ENCODE data around the gene SLC66A2. TPM values are rescaled to one million over a fixed set of nuclear protein-coding genes. Genes with fewer than 3 reads are reported as not detected.
"Not testable (repeated sequence)": the region's sequence is repeated elsewhere in the genome, so short reads cannot be mapped to it uniquely, and the experiment has no call there.

Gene SLC66A2
- total RNA-seq, 2 donors from 2014 or later: 31.5 to 31.9 TPM

DNA sequence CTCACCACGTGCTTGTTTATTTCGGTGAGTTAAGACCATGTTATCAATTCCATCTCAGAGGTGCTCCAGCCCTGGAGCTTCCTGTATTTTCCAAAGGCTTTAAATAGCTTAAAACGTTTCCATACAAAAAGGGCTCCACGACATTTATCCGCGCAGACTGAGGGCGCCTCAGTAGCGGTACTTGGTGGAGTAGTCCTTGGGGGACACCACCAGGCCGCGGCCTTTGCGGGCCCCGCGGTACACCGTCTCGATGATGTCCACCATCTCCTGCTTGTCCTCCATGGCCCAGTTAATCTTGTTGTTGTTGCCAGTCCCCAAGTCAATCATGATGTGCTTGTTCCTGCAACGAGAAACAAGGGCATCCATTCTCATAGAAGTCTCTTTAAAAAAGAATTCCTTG, 22.1 kb upstream of the SLC66A2 start:
- intact Hi-C loops (cut with DNase I): no loop called here
- DNase-seq: no peak
- no peak for ATAC-seq

DNA sequence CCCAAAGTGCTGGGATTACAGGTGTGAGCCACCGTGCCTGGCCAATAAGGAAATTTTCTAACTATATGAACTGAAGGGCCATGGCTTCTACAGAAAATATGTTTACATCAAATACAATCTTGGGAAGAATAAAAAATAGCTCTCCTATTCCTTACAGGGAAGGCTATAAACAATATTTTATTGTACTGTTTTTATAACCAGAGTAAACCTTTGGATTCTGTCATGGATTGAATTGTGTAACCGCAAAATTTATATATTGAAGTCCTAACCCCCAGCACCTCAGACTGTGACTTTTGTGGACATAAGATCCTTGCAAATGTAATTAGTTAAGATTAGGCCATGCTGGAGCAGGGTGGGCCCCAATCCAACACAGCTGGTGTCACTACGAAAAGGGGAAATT, 21.3 kb upstream of the SLC66A2 start:
- no peak for ATAC-seq
- intact Hi-C loops (cut with DNase I): no loop called here
- DNase-seq: no peak

DNA sequence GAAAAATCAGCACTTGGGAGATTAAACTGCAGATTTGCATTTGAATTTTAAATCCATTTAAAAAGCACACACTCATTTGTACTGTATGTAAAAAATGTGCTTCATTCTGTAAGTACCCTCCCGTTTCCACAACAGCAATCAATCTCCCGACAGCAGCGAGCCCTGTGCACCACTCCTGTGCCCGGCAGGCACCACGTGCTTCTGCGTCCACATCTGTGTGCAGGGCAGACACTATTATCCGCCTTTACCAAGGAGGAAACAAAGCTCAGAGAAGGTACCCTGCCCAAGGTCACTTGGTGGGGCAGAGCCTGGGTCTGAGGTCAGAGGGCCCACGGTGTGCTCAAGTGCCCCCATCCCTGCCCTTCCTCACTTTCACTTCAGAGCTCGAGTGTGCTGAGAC, 20.5 kb upstream of the SLC66A2 start:
- no peak for DNase-seq
- intact Hi-C loops (cut with DNase I): no loop called here
- ATAC-seq: no peak

DNA sequence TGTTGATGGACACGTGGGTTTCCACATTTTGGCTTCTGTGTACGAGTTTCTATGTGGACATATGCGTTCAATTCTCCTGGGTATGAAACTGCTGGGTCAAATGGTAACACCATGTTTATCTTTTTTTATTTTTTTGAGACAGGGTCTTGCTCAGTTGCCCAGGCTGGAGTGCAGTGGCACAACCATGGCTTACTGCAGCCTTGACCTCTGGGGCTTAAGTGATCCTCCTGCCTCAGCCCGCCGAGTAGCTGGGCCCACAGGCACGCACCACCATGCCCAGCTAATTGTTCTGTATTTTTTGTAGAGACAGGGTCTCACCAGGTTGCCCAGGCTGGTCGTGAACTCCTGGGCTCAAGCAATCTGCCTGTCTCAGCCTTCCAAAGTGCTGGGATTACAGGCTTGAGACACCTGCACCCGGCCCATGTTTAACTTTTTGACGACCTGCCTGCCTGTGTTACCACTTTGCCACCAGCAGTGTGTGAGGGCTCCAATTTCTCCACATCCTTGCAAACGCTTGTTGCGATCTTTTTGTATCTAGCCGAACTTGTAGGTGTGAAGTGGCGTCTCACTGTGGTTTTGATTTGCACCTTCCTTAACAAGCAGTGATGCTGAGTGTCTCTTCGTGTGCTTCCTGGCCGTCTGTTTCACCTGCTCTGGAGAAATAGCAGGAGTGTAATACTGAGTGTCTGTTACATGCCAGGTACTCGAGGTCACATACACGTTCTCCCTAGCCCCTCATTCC, 19.9 kb upstream of the SLC66A2 start:
- no peak for DNase-seq
- intact Hi-C loops (cut with DNase I): no loop called here
- ATAC-seq: no peak

DNA sequence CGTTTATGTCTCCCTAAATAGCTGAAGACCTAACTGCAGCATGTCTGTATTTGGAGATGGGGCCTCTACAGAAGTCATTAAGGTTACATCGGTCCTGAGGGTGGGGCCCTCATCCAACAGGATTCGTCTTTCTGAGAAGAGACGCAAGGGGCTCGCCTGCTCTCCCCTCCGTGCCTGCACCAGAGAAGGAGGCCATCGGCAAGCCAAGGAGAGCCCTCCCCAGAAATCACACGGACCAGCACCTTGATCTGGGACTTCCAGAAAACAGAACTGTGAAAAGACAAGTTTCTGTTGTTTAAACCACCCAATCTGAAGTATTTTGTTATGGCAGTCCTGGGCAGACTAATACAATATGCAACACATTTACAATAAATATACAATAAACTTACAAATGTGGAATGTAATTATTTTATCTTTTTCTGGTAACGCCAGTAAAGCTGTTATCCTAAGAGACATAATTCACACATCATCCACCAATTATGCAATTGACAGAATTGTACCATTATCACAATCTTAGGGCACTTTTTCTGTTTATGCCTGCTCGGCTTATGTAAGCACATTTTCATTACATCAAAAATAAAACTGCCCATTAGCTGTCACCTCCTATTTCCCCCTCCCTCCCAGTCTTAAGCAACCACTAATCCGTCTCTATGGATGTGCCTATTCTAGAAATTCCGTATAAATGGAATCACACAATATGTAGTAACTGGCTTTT, 19.1 kb upstream of the SLC66A2 start:
- intact Hi-C loops (cut with DNase I): no loop called here
- no peak for ATAC-seq
- DNase-seq: no peak

DNA sequence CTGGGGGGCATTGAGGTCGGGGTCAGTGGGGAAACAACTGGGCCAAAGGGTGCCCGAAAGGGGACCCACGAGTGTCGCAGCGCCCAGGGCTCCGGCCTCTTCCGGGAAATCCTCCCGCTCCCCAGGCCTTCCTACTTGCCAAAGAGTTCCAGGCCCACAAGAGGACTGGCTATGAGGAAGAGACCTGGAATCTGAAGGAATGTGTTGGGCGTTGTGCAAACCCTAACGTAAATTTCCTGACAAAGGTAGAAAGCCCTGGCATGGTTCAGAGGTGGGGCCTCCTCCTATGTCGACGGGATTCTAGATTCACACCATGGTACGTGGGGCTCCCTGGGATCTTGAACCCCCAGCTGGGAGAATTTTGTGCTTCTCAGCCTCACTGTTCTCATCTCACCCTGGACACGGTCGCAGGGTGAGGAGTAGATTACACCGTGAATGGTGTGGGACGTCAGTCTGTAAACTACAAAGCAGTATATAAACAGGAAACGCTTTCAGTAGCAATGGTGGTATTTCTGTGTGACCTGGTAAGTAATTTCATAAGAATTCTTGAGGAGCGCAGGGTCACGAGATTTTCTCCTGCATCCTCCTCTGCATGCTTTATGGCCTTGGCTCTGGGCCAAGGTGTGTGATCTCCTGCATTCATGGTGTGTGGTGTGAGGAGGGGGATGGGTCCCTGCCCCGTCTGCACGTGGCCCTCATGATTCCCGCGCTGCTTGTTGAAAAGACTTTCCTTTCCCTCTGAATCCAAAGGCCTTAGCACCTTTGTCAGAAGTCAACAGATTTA, 13.9 kb upstream of the SLC66A2 start:
- intact Hi-C loops (cut with DNase I): no loop called here
- ATAC-seq (peak; percentile 66 to 71), DNase-seq (no peak)

DNA sequence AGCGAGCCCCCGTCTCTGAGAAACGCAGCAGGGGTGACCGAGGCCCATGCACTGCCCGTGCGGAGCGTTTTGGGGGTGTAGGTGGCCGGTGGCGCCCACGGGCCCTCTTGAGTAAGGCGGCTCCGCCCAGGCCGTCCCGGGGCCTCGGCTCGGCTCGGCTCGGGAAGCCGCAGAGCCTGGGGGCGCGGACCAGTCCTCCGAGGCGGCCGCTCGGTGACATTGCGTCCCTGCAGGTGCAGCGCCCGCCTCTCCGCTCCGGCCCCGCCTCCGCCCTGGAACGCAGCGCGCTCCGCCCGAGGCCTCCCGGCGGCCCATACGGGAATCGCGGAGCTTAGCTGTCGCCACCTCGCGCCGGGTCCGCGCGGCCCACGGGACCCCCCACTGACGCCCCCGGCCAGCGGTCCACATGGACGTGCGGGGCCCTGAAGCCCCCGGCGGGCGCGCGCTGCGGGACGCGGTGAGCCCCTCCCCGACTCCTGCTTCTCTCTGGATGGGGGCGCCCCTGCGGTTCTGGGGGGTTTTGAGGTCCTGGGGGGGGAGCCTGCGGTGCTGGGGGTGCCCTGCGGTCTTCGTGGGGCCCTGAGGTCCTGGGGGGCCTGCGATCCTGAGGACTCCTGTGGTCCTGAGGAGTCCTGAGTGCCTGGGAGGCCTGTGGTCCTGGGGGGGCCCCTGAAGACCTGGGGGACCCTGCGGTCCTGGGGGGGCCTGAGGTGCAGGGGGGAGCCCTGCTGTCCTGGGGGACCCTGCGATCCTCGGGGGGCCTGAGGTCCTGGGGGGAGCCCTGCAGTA, 13.1 kb upstream of the SLC66A2 start, which contains the start of gene HSBP1L1:
TSS of gene HSBP1L1 (plus strand) at position 314 of the 789 bp plus-strand sequence. CDS start at position 407, 93 bp downstream.
- peak; percentile 86 to 92 for ATAC-seq
- intact Hi-C loops (cut with DNase I): no loop called here
- DNase-seq: peak; percentile 73

DNA sequence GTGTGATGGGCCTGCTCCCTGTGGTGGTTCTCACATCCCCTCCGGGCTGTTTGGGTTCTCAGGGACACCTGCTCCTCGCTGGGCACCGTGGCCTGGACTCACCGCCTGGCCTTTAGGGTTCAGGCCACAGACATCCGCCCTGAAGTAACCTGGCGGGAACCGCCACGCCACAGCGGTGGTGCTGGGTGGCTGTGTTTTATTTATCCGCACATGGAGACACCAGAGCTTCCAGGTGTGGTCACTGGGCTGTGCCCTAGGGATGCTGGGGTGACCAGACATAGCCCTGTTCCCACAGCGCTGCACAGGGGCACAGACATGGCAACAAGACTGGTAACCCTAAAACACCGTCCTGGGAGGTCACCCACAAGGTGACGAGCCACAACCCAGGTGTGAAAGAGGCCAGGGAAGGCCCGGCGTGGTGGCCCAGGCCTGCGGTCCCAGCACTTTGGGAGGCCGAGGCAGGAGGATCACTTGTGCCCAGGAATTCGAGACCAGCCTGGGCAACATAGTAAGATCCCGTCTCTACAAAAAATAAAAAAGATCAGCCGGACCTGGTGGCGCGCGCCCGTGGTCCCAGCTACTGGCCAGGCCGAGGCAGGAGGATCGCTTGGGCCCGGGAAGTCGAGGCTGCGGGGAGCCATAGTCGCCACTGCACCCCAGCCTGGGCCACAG, 12.3 kb upstream of the SLC66A2 start:
- intact Hi-C loops (cut with DNase I): no loop called here

DNA sequence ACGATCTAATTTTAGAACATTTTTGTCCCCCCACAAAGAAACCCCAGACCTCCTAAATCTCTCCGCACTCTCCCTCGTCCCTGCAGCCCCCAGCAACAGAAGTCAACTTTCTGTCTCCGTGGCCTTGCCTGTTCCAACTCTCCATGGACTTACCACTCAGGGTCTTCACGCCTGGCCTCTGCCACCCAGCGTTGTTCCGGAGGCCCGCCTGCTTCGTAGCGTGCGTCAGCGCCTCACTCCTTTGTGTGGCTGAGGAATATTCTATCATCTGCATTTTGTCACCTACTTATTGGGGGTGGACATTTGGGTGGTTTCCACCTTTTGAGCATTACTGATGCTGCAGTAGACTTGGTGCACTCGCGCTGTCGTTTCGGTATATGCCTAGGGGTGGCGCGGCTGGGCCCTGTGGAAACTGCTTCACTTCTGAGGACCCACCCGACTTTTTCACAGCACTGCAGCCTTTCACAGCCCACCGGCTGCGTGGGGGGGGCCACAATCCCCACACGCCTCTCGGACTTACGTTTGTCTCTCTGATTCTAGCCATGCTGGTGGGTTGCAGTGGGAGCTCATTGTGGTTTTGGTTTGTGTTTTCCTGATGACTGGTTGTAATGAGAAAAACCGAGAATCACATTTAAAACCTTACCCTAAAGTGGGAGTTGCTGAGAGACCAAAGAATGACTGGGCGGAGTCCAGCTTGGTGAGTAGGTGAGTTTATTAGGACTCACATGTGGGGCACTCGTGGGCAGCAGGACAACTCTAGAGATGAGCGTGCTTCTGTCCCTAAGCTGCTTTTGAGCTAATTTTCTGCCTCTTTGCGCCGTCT, 11.6 kb upstream of the SLC66A2 start:
- no peak for ATAC-seq
- intact Hi-C loops (cut with DNase I): no loop called here
- DNase-seq: no peak

More for the DNA sequence above, 12.3 kb upstream of the SLC66A2 start:
- DNase-seq (no peak), ATAC-seq (no peak)

DNA sequence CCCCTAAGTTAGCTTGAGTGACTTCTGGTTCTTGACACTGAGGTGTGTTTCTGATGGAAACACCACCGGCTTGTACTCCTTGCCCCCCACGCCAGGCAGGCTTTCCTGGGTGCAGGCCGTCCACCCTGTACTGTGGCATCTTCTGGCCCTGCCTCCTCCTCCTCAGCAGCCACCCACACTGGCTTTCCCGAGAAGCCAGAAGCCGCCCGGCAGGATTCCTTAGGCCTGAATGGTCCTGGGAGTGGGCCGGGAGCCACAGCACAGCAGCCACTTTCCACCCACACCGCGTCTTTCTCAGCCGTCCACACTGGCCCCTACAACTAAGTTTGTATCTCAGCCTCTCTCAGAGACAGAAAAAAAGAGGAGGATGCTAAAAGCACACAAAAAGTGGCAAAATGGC, 10.9 kb upstream of the SLC66A2 start:
- DNase-seq: no peak
- intact Hi-C loops (cut with DNase I): no loop called here
- ATAC-seq: peak in 1 of 2 donors; percentile 3

DNA sequence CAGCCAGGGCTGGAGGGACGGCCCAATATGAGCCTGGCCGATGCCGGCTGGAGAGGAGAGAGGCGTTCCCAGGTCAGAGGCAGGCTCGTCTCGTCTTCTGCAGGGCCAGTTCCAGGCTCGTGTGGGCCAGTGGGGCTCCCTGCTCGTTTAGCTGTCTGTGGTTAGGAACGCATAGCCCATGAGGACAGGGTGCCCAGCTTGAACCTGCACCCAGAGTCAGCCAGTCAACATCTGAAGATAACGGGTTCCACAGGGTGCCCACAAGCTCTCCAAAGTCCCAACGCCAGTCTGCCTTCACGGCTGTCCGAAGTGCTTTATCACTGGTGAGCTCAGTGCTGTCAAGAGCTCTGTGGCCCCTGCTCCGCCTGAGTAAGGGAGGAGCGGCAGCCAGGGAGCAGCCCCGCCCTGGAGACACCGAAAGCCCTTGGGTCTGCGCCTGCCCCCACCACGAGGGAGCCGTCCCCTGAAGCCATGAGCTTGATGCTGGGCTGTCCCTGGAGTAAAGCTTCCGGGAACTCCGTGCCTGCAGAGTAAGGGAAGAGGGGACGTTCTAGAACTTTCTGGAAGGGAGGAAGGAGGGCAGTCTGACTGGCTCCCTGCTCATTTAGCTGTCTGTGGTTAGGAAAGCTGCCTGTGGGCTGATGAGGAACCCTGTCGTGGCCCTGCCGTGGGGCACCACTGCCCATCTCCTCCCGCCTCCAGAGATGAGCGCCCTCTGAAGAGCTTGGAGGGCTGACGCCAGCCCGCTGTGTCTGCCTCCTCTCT, 10.3 kb upstream of the SLC66A2 start:
- DNase-seq (no peak), ATAC-seq (no peak)

DNA sequence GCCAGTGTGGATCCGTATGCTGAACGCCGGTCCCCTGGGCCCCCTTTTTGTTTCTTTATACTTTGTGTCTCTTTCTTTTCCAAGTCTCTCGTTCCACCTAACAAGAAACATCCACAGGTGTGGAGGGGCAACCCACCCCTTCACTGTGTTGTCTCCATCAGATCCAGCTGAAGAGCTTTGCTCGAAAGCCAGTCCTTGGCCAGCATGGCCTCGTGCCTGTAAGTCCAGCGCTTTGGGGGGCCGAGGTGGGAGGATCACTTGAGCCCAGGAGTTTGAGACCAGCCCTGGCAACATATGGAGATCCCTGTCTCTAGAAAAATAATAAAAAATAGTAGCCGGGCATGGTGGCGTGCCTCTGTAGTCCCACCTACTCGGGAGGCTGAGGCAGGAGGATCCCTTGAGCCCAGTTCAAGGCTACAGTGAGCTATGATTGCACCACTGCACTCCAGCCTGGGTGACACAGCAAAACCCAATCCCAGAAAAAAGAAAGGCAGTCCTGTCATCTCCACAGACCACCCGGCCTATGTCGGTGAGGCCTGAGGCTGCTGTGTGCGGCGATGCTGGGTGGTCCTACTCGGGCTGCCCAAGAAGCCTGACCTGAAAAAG, 9.6 kb upstream of the SLC66A2 start:
- ATAC-seq (no peak), DNase-seq (no peak)
- intact Hi-C loops (cut with DNase I): no loop called here

More for the DNA sequence above, 10.3 kb upstream of the SLC66A2 start:
- intact Hi-C loops (cut with DNase I): no loop called here

DNA sequence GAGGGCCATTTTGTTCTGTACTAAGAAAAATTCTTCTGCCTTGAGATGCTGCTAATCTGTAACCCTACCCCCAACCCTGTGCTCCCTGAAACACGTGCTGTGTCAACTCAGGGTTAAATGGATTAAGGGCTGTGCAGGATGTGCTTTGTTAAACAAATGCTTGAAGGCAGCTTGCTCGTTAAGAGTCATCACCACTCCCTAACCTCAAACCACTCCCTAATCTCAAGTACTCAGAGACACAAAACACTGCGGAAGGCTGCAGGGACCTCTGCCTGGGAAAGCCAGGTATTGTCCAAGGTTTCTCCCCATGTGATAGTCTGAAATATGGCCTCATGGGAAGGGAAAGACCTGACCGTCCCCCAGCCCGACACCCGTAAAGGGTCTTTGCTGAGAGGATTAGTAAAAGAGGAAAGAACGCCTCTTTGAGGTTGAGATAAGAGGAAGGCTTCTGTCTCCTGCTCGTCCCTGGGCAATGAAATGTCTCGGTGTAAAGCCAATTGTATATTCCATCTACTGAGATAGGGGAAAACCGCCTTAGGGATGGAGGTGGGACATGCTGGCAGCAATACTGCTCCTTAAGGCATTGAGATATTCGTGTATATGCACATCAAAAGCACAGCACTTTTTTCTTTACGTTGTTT, 8.8 kb upstream of the SLC66A2 start:
- ATAC-seq; DNase-seq; intact Hi-C loops (cut with DNase I): not testable (repeated sequence)

DNA sequence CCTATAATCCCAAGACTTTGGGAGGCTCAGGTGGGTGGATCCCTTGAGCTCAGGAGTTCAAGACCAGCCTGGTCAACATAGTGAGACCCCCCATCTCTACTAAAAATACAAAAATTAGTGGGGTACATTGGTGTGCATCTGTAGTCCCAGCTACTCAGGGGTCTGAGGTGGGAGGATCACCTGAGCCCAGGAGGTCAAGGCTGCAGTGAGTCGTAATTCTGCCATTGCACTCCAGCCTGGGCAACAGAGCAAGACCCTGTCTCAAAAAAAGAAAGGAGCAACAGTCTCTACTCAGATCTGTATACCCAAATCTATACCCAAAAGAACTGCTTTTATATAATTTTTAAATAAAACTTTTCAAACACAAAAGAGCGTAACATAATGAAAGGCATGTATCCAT, 7.5 kb upstream of the SLC66A2 start:
- DNase-seq (no peak), ATAC-seq (no peak)
- intact Hi-C loops (cut with DNase I): no loop called here

DNA sequence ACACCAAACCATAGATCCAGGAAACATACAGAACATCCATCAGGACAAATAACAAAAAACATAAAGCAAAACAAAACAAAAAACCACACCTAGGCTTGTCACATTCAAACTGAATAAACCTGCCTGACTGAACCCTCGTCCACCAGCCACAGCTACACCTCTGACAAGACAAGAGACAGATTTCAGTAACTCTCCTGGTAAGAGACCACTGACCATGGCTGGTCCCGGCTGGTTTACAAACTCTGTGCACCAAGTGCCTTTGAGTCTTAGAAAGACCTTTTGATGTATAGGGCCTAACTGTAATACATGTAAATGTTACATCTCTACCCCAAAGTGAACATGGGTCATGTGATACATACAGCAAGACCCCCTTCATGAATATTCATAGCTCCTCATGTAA, 4.8 kb upstream of the SLC66A2 start:
- ATAC-seq (no peak), DNase-seq (no peak)
- intact Hi-C loops (cut with DNase I): no loop called here
